ENCODE data around the gene TCF7L1.

The TCF7L1 gene

GRCh38 chr2:85187069-85187468 lies 53.9 kb downstream of the TCF7L1 start:
- DNase-seq (ENCODE audit: low read depth): no peak
- no peak overlapping the region for H3K4me3 ChIP-seq (ENCODE audit: low read depth, low read length)
- TF ChIP-seq, protein P1, sequence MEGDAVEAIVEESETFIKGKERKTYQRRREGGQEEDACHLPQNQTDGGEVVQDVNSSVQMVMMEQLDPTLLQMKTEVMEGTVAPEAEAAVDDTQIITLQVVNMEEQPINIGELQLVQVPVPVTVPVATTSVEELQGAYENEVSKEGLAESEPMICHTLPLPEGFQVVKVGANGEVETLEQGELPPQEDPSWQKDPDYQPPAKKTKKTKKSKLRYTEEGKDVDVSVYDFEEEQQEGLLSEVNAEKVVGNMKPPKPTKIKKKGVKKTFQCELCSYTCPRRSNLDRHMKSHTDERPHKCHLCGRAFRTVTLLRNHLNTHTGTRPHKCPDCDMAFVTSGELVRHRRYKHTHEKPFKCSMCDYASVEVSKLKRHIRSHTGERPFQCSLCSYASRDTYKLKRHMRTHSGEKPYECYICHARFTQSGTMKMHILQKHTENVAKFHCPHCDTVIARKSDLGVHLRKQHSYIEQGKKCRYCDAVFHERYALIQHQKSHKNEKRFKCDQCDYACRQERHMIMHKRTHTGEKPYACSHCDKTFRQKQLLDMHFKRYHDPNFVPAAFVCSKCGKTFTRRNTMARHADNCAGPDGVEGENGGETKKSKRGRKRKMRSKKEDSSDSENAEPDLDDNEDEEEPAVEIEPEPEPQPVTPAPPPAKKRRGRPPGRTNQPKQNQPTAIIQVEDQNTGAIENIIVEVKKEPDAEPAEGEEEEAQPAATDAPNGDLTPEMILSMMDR (IDR thresholded peaks at IDR 0.05; ENCODE audit: low read depth, low read length, missing control alignments): no peak

- H3K4me3 ChIP-seq (ENCODE audit: low read depth, low read length): no peak overlapping the region
- no peak for DNase-seq (ENCODE audit: low read depth)
- TF ChIP-seq, protein P1 (IDR thresholded peaks at IDR 0.05; ENCODE audit: low read depth, low read length, missing control alignments): no peak
These were observed 55.7 kb downstream of the TCF7L1 start for GRCh38 chr2:85188852-85189251.

DNA sequence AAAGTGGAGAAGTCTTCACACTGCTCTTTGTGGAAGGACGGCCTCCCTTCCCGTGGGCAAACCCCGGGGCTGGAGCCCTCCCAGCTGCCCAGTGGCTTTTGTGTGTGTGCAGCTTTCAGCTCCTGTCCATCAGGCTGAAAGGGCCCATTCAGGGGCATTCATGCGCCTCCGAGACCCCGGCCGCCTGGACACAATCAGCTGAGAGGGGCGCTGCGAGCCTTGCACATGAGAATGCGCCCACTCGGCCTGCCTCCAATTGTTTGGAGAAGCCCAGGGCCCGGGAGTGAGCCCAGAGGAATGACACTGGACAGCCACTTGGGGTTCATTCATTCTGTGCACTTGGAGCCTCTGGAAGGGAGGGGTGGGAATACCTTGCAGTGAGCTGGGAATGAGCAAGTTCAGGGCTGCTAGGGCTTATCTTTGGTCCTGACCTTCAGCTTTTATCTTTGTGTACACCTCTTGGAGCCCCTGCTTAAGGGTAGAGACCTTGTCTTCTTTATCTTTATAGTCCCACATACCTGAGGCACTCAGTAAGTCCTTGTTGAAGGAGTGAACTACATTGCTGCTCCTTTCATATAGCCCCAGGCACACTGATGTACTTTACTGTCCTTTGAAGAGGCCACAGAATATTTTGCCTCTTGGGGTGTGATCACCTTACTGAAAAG lies 56.5 kb downstream of the TCF7L1 start:
- H3K4me3 ChIP-seq (ENCODE audit: low read depth, low read length): no peak overlapping the region
- no peak for DNase-seq (ENCODE audit: low read depth)
- TF ChIP-seq, protein P1 (IDR thresholded peaks at IDR 0.05; ENCODE audit: low read depth, low read length, missing control alignments): no peak

DNA sequence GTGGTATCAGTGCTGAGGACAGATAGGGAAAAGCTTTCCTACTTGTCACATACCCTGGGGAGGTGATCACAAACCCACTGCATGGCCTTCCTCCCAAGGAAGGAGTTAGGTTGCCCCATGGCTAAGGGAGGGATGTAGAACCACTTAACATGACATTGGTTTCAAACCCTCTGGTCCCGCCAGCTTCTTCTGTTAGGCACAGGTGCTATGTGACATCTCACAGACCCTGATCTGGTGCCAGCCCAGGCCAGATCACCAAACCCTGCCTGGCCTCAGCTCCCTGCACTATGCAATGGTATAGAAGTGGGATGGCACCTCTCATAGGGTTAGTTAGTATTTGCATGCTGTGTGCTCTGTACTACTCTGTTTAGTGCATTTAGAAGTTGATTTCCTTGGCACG lies 58.0 kb downstream of the TCF7L1 start:
- no peak overlapping the region for H3K4me3 ChIP-seq (ENCODE audit: low read depth, low read length)
- DNase-seq (ENCODE audit: low read depth): no peak
- TF ChIP-seq, protein P1 (IDR thresholded peaks at IDR 0.05; ENCODE audit: low read depth, low read length, missing control alignments): no peak

DNA sequence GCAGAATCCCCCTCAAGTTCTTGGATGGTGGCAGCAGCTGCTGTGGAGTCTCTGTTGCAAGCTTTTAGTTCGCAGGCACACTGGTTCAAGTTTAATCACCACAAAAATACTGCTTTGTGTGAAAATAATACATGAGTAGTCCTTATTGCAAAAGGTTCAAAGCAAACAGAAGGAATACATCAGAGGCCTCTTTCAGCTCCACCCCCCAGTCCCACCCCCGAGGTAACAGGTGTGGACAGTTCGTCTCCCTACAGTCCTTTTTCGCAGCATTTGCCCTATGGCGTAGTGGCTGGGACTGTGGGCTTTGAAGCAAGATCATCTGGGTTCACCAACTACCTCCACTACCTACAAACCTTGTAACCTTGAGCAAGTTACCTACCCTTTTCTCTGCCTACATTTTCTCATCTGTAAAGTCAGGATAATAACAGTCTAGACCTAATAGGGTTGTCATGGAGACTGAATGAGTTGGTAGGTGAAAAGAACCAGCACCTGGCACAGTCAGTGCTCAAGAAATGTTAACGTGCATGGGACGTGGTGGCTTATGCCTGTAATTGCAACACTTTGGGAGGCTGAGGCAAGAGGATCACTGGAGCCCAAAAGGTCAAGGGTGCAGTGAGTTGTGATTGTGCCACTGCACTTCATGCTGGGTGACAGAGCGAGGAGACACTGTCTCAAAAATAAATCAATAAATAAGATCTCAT lies 61.7 kb downstream of the TCF7L1 start:
- H3K4me3 ChIP-seq (ENCODE audit: low read depth, low read length): no peak overlapping the region
- TF ChIP-seq, protein P1 (IDR thresholded peaks at IDR 0.05; ENCODE audit: low read depth, low read length, missing control alignments): no peak
- DNase-seq (ENCODE audit: low read depth): no peak

DNA sequence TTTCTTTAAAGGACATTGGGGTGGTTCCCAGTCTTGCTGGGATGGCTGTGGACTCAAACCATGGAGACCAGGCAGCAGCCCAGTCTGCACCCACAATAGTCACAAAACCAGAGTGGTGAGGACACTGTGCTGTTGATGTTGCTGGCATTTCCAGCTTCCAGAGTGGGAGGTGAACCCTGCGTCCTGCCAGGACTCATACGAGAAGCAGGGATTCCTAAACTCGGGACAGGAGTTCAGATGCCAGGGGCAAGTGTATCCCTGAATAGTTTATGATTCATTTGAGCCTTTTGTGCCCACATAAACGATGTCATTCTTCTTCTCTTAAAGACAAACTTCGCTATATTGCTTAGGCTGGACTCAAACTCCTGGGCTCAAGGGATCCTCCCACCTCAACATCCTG lies 62.8 kb downstream of the TCF7L1 start:
- no peak for DNase-seq (ENCODE audit: low read depth)
- TF ChIP-seq, protein P1 (IDR thresholded peaks at IDR 0.05; ENCODE audit: low read depth, low read length, missing control alignments): no peak
- H3K4me3 ChIP-seq (ENCODE audit: low read depth, low read length): no peak overlapping the region

DNA sequence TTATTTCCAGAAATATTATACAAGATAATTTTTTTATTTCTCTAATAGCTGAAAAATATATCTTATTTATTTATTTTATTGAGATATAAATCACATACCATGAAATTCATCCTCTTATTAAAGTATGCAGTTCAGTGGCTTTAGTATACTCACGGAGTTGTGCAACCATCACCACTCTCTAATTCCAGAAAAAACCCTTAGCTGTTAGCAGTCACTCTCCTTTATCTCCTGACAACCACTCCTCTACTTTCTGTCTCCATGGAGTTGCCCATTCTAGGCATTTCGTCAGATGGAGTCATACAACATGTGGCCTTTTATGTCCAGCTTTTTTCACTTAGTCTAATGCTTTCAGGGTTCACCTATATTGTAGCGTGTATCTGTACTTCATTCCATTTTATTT lies 66.5 kb downstream of the TCF7L1 start:
- H3K4me3 ChIP-seq (ENCODE audit: low read depth, low read length): no peak overlapping the region
- TF ChIP-seq, protein P1 (IDR thresholded peaks at IDR 0.05; ENCODE audit: low read depth, low read length, missing control alignments): no peak
- no peak for DNase-seq (ENCODE audit: low read depth)
